ENCODE results near the gene HK2. TPM values are rescaled to one million over a fixed set of nuclear protein-coding genes. Genes with fewer than 3 reads are reported as not detected.
A peak's percentile ranks its signal among the peaks of the same experiment; 100 is the strongest.
"Not testable (repeated sequence)": the region's sequence is repeated elsewhere in the genome, so short reads cannot be mapped to it uniquely, and the experiment has no call there.

Gene HK2
- total RNA-seq, 1 donor from 2014 or later = 20.7 TPM

GRCh38 chr2:74890711-74891110 lies 56.8 kb downstream of the HK2 start:
- DNase-seq (ENCODE audit: low read depth) = no peak
- no peak for TF ChIP-seq CTCF (IDR thresholded peaks at IDR 0.05; ENCODE audit: insufficient read depth, low read length, poor library complexity, severe bottlenecking)
- Histone ChIP-seq H3K36me3 (ENCODE audit: control insufficient read depth, insufficient read depth, low read length) (no peaks in the 10 kb centered on the region), H3K4me3 (ENCODE audit: low read depth, low read length) (no peak overlapping the region), H3K27me3 (ENCODE audit: control insufficient read depth, insufficient read depth, low read length) (no peaks in the 10 kb centered on the region)

GRCh38 chr2:74891136-74891764 lies 57.3 kb downstream of the HK2 start:
- H3K4me3 ChIP-seq (ENCODE audit: low read depth, low read length) = no peak overlapping the region
- DNase-seq (ENCODE audit: low read depth) = no peak
- no peak for TF ChIP-seq CTCF (IDR thresholded peaks at IDR 0.05; ENCODE audit: insufficient read depth, low read length, poor library complexity, severe bottlenecking)
- no peaks in the 10 kb centered on the region for H3K27me3 ChIP-seq (ENCODE audit: control insufficient read depth, insufficient read depth, low read length)
- H3K36me3 ChIP-seq (ENCODE audit: control insufficient read depth, insufficient read depth, low read length) = no peaks in the 10 kb centered on the region

GRCh38 chr2:74891816-74892215 lies 57.9 kb downstream of the HK2 start:
- H3K36me3 ChIP-seq (ENCODE audit: control insufficient read depth, insufficient read depth, low read length) = not testable (repeated sequence)

GRCh38 chr2:74892609-74893008 lies 58.7 kb downstream of the HK2 start:
- DNase-seq (ENCODE audit: low read depth) = no peak
- Histone ChIP-seq H3K27me3 (ENCODE audit: control insufficient read depth, insufficient read depth, low read length) (no peaks in the 10 kb centered on the region), H3K36me3 (ENCODE audit: control insufficient read depth, insufficient read depth, low read length) (no peaks in the 10 kb centered on the region), H3K4me3 (ENCODE audit: low read depth, low read length) (no peak overlapping the region)
- TF ChIP-seq CTCF (IDR thresholded peaks at IDR 0.05; ENCODE audit: insufficient read depth, low read length, poor library complexity, severe bottlenecking) = no peak

More at GRCh38 chr2:74891816-74892215, 57.9 kb downstream of the HK2 start:
- not testable (repeated sequence) for H3K4me3 ChIP-seq (ENCODE audit: low read depth, low read length); H3K27me3 ChIP-seq (ENCODE audit: control insufficient read depth, insufficient read depth, low read length); DNase-seq (ENCODE audit: low read depth)

GRCh38 chr2:74893332-74893731 lies 59.4 kb downstream of the HK2 start:
- DNase-seq (ENCODE audit: low read depth) = no peak
- no peak overlapping the region for H3K4me3 ChIP-seq (ENCODE audit: low read depth, low read length)
- no peaks in the 10 kb centered on the region for H3K27me3 ChIP-seq (ENCODE audit: control insufficient read depth, insufficient read depth, low read length)
- no peaks in the 10 kb centered on the region for H3K36me3 ChIP-seq (ENCODE audit: control insufficient read depth, insufficient read depth, low read length)
- no peak for TF ChIP-seq CTCF (IDR thresholded peaks at IDR 0.05; ENCODE audit: insufficient read depth, low read length, poor library complexity, severe bottlenecking)

- no peak for TF ChIP-seq CTCF (IDR thresholded peaks at IDR 0.05; ENCODE audit: insufficient read depth, low read length, poor library complexity, severe bottlenecking)
- Histone ChIP-seq H3K4me3 (ENCODE audit: low read depth, low read length) (no peak overlapping the region), H3K36me3 (ENCODE audit: control insufficient read depth, insufficient read depth, low read length) (no peaks in the 10 kb centered on the region), H3K27me3 (ENCODE audit: control insufficient read depth, insufficient read depth, low read length) (no peaks in the 10 kb centered on the region)
- DNase-seq (ENCODE audit: low read depth) = peak; percentile 25
Measured at GRCh38 chr2:74894272-74894981, 60.5 kb downstream of the HK2 start.

All from kidney epithelial cell (primary cell).